ENCODE results near the gene STAT5A.

- TF ChIP-seq CTCF (IDR thresholded peaks at IDR 0.05) (no peak), POLR2A (IDR thresholded peaks at IDR 0.05) (no peak)
These were observed 19.1 kb downstream of the STAT5A start for GRCh38 chr17:42307362-42307927.

Data from uterus (tissue), 2 donors.